WTC11 (cell line): ENCODE data around the gene KCNK4. TPM values are rescaled to one million over a fixed set of nuclear protein-coding genes. Genes with fewer than 3 reads are reported as not detected.

ENCODE experiments used
- ATAC-seq: fragments of 200-7000 bp; cut with Tn5 transposase; 2 replicates; pipeline ENCODE4 v1.10.0; 2021; ENCODE audit warnings: mild to moderate bottlenecking, moderate library complexity
- CTCF ChIA-PET: fragments of 300-600 bp; sonication (Branson Sonifier 250); formaldehyde crosslinking; loops from one replicate; lab custom pipeline; 2021; ENCODE audit warnings: antibody characterized with exemption; lab: Charles Lee
- POLR2A ChIA-PET: fragments of 350-600 bp; sonication (Branson Sonifier 250); formaldehyde crosslinking; loops from one replicate; lab custom pipeline; 2021; ENCODE audit warnings: antibody characterized with exemption; lab: Charles Lee
- DNase-seq: peaks from one replicate; pipeline ENCODE4 v3.0.0; 2021; ENCODE audit warnings: low spot score
- H3K27ac Mint-ChIP-seq: 2 replicates; pipeline ENCODE4 v1.8.0; 2021; ENCODE audit warnings: mixed read lengths
- H3K27me3 Mint-ChIP-seq: 2 replicates; pipeline ENCODE4 v1.8.0; 2021; ENCODE audit warnings: low read depth, mild to moderate bottlenecking, moderate library complexity, mixed read lengths
- H3K36me3 Mint-ChIP-seq: 2 replicates; pipeline ENCODE4 v1.8.0; 2021; ENCODE audit warnings: mixed read lengths
- H3K4me1 Mint-ChIP-seq: 2 replicates; pipeline ENCODE4 v1.8.0; 2022; ENCODE audit warnings: mixed read lengths
- H3K4me3 Mint-ChIP-seq: 2 replicates; pipeline ENCODE4 v1.8.0; 2021; ENCODE audit warnings: mild to moderate bottlenecking, moderate library complexity, mixed read lengths
- H3K9me3 Mint-ChIP-seq: 2 replicates; pipeline ENCODE4 v1.8.0; 2021; ENCODE audit warnings: mixed read lengths
- E2F4 ChIP-seq: sonication (generic); formaldehyde crosslinking; IDR thresholded peaks from 2 replicates; pipeline ENCODE4 v1.8.1; 2022; ENCODE audit warnings: low read depth, mild to moderate bottlenecking, moderate library complexity, missing genetic modification reagents, borderline replicate concordance
- ETV6 ChIP-seq: sonication (generic); formaldehyde crosslinking; IDR thresholded peaks from 2 replicates; pipeline ENCODE4 v1.8.1; 2022; ENCODE audit warnings: mild to moderate bottlenecking, missing genetic modification reagents
- GABPB1 ChIP-seq: sonication (generic); formaldehyde crosslinking; IDR thresholded peaks from 2 replicates; pipeline ENCODE4 v1.8.1; 2023; ENCODE audit warnings: mild to moderate bottlenecking, missing genetic modification reagents
- HMGXB4 ChIP-seq: sonication (generic); formaldehyde crosslinking; IDR thresholded peaks from 2 replicates; pipeline ENCODE4 v1.8.1; 2023; ENCODE audit warnings: mild to moderate bottlenecking, moderate library complexity, missing genetic modification reagents
- ZNF416 ChIP-seq: fragments of 250-450 bp; sonication (Bioruptor Pico); IDR thresholded peaks from 2 replicates; pipeline ENCODE4 v1.9.0; 2021; ENCODE audit warnings: mild to moderate bottlenecking, inconsistent platforms
- total RNA-seq: library from RNA; stranded (reverse); gene quantifications from 3 replicates; pipeline ENCODE4 v1.2.3, GENCODE V29; 2021
- TF ChIP-seq, protein P1 (sequence below): sonication (generic); formaldehyde crosslinking; conservative IDR thresholded peaks from 2 replicates; pipeline ENCODE4 v1.8.1; 2023; ENCODE audit warnings: mild to moderate bottlenecking, low read depth, missing genetic modification reagents, moderate library complexity
- TF ChIP-seq, protein P2 (sequence below): fragments of 250-450 bp; sonication (Bioruptor Pico); IDR thresholded peaks from 2 replicates; pipeline ENCODE4 v1.8.0; 2021; ENCODE audit warnings: mild to moderate bottlenecking

Gene KCNK4
- total RNA-seq, 1 experiment from 2014 or later: 0.74 TPM

DNA sequence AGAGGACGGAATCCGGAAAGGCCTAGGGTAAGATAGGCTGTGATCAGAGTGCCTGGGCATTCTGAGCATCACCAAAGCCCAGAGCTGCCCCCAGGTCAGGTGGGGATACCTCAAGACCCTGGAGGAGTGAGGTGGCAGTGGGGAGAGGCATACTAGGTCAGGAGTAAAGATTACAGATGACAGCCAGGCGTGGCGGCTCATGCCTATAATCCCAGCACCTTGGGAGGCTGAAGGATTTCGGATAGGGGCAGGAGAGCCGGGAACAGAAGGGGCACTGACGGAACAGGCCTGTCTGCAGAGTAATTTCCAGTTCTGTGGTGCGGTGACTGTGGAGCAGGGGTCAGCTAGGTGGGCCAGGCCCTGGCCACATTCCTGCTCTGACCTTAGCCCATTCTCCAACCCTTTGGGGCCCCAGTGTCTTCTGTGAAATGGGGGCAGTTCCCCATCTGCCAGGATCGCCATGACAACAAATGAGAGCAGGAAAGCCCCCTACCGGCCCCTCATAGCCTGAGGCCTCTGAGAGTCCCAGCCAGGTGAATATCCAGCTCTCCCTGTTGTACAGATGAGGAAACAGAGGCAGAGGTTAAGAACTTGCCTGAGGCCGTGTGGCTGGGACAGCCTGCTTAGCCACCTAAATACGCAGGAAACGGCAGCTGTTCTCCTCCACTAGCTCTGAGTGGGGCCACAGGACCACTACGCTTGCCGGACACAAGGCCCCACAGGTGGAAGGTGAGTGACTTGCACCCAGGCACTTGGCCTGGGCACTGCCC is 15.9 kb upstream of the KCNK4 start:
- DNase-seq (no peak), ATAC-seq (peak; percentile 8; the same call in 1 of the 2 replicates)
- H3K4me3 Mint-ChIP-seq: no peak overlapping the region
- H3K36me3 Mint-ChIP-seq: no peaks in the 10 kb centered on the region
- TF ChIP-seq, protein P1, sequence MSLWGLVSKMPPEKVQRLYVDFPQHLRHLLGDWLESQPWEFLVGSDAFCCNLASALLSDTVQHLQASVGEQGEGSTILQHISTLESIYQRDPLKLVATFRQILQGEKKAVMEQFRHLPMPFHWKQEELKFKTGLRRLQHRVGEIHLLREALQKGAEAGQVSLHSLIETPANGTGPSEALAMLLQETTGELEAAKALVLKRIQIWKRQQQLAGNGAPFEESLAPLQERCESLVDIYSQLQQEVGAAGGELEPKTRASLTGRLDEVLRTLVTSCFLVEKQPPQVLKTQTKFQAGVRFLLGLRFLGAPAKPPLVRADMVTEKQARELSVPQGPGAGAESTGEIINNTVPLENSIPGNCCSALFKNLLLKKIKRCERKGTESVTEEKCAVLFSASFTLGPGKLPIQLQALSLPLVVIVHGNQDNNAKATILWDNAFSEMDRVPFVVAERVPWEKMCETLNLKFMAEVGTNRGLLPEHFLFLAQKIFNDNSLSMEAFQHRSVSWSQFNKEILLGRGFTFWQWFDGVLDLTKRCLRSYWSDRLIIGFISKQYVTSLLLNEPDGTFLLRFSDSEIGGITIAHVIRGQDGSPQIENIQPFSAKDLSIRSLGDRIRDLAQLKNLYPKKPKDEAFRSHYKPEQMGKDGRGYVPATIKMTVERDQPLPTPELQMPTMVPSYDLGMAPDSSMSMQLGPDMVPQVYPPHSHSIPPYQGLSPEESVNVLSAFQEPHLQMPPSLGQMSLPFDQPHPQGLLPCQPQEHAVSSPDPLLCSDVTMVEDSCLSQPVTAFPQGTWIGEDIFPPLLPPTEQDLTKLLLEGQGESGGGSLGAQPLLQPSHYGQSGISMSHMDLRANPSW (CRISPR knock-in tag): no peak
- no peak for TF ChIP-seq HMGXB4
- TF ChIP-seq, protein P2, sequence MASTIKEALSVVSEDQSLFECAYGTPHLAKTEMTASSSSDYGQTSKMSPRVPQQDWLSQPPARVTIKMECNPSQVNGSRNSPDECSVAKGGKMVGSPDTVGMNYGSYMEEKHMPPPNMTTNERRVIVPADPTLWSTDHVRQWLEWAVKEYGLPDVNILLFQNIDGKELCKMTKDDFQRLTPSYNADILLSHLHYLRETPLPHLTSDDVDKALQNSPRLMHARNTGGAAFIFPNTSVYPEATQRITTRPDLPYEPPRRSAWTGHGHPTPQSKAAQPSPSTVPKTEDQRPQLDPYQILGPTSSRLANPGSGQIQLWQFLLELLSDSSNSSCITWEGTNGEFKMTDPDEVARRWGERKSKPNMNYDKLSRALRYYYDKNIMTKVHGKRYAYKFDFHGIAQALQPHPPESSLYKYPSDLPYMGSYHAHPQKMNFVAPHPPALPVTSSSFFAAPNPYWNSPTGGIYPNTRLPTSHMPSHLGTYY (CRISPR knock-in tag): no peak
- TF ChIP-seq, all 79 proteins: peak for 0
- Mint-ChIP-seq H3K9me3 (no peaks in the 10 kb centered on the region), H3K27ac (0 out of 2 replicates have a peak overlapping the region, but pooled peaks have one; percentile 25), H3K27me3 (no peaks in the 10 kb centered on the region), H3K4me1 (peaks cover 23% of the 10 kb centered on the region)
- ChIA-PET CTCF (interaction anchor here (0.6 to 4.0 kb wide), 7 partner anchors 24 to 488 kb away, joined by 4 to 24 read pairs (median 6); partner anchors contain the start of genes CATSPERZ and PLCB3), POLR2A (interaction anchor here (1.0 kb wide), 1 partner anchor 29 kb away, joined by 5 read pairs; no protein-coding TSS in a partner anchor)

DNA sequence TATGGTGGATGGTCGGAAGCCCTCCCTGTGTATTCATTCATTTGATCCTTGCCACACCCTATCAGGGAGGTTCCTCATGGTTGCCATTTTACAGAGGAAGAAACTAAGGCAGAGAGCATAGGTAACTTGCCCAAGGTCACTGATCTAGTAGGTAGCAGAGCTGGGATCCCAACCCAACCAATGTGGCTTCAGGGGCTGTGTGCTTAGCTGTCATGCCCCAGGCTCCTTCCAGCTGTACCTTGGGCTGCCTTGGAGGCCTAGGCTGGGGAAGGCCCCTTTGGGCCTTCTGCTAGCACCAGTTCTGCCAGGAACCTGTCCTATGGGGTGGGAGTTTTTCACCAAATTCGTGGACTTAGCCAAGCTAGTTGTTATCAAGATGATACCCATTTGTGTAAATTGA is 15.3 kb upstream of the KCNK4 start:
- ChIA-PET CTCF (interaction anchor here (1.1 to 4.0 kb wide), 5 partner anchors 24 to 72 kb away, joined by 5 to 24 read pairs (median 7); partner anchors contain the start of genes CATSPERZ and PLCB3), POLR2A (interaction anchor here (0.5 kb wide), 1 partner anchor 99 kb away, joined by 10 read pairs; no protein-coding TSS in a partner anchor)
- no peak for ATAC-seq
- H3K4me3 Mint-ChIP-seq: no peak overlapping the region
- peaks cover 23% of the 10 kb centered on the region for H3K4me1 Mint-ChIP-seq
- TF ChIP-seq ZNF416: no peak
- H3K36me3 Mint-ChIP-seq: no peaks in the 10 kb centered on the region
- no peaks in the 10 kb centered on the region for H3K27me3 Mint-ChIP-seq
- no peaks in the 10 kb centered on the region for H3K9me3 Mint-ChIP-seq
- 0 out of 2 replicates have a peak overlapping the region, but pooled peaks have one; percentile 21 for H3K27ac Mint-ChIP-seq
- DNase-seq: no peak

- H3K4me3 Mint-ChIP-seq: no peak overlapping the region
These were observed 14.3 kb upstream of the KCNK4 start for GRCh38 chr11:64276653-64277431.

More at GRCh38 chr11:64276653-64277431, 14.3 kb upstream of the KCNK4 start:
- peaks cover 6% of the 10 kb centered on the region for H3K36me3 Mint-ChIP-seq
- CTCF ChIA-PET: interaction anchor here (0.7 to 4.0 kb wide), 6 partner anchors 24 to 78 kb away, joined by 3 to 24 read pairs (median 6); partner anchors contain the start of genes CATSPERZ and PLCB3
- no peaks in the 10 kb centered on the region for H3K9me3 Mint-ChIP-seq
- DNase-seq (no peak), ATAC-seq (no peak)
- H3K27me3 Mint-ChIP-seq: no peaks in the 10 kb centered on the region
- POLR2A ChIA-PET: interaction anchor here (0.5 to 0.6 kb wide), 2 partner anchors 25 to 100 kb away, joined by 3 to 10 read pairs; no protein-coding TSS in a partner anchor
- H3K4me1 Mint-ChIP-seq: peaks cover 21% of the 10 kb centered on the region
- no peak for TF ChIP-seq E2F4
- no peak for TF ChIP-seq ETV6 (CRISPR knock-in tag)
- no peak for TF ChIP-seq GABPB1 (CRISPR knock-in tag)
- TF ChIP-seq, all 79 proteins: peak for 0
- H3K27ac Mint-ChIP-seq: no peak overlapping the region
